NB4 (cell line): Measurements from ENCODE around the gene HLA-C.

Experiments
- POLR2A ChIP-seq: IDR thresholded peaks from 2 replicates; pipeline ENCODE4 v1.6.1; 2011; ENCODE audit warnings: mild to moderate bottlenecking; ENCODE audit not compliant: insufficient read length; ENCODE audit errors: extremely low read depth
- TF ChIP-seq, protein P1 (sequence below): IDR thresholded peaks from 2 replicates; pipeline ENCODE4 v1.6.1; 2011; ENCODE audit warnings: low read depth, low read length
- TF ChIP-seq, protein P2 (sequence below): IDR thresholded peaks from one replicate; pipeline ENCODE4 v1.5.1; 2012; ENCODE audit warnings: low read depth, low read length

DNA sequence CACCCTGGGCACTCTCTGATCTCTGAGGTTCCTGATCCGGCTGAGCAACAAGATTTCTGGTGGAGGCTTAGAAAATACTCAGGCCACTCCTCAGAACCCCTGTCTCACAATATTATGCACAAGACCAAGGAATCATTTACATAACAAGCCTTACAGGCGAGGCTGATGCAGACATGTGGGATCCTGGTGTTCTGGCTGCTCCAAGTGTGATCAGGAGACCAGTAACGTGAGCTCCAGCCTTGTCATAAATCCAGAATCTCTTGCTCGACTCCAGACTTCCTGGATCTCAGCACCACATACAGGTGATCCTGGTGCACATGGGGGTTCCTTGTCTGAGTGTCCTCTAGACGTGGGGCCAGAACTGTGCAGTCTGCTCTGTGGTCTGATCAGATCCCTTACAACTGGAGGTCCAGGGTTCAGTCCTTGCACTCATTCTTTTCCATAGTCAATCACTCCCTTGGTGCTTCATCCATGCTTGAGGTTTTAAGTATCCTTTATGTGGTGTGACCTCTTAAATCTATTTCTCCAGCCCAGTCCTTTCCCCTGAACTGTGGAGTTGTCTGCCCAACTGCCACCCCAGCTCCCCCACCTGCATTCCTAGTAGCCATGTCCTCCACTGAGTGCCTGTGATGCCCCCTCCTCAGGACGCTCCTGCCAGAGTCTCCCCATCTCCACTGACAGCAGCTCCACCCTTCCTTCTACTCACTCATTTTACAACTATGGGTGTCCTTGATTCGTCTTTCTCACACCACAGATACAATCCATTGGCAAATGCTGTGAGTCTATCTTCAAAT, 5.1 kb downstream of the HLA-C start:
- TF ChIP-seq, protein P1, sequence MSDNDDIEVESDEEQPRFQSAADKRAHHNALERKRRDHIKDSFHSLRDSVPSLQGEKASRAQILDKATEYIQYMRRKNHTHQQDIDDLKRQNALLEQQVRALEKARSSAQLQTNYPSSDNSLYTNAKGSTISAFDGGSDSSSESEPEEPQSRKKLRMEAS: no peak
- TF ChIP-seq, protein P2, sequence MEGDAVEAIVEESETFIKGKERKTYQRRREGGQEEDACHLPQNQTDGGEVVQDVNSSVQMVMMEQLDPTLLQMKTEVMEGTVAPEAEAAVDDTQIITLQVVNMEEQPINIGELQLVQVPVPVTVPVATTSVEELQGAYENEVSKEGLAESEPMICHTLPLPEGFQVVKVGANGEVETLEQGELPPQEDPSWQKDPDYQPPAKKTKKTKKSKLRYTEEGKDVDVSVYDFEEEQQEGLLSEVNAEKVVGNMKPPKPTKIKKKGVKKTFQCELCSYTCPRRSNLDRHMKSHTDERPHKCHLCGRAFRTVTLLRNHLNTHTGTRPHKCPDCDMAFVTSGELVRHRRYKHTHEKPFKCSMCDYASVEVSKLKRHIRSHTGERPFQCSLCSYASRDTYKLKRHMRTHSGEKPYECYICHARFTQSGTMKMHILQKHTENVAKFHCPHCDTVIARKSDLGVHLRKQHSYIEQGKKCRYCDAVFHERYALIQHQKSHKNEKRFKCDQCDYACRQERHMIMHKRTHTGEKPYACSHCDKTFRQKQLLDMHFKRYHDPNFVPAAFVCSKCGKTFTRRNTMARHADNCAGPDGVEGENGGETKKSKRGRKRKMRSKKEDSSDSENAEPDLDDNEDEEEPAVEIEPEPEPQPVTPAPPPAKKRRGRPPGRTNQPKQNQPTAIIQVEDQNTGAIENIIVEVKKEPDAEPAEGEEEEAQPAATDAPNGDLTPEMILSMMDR: no peak
- TF ChIP-seq POLR2A: no peak
